GM18951 (cell line): ENCODE results near the gene CD151.

Experiments used
- POLR2A ChIP-seq: IDR thresholded peaks from 4 replicates; pipeline ENCODE4 v1.6.1; 2011; ENCODE audit warnings: mild to moderate bottlenecking; ENCODE audit not compliant: insufficient read length, insufficient read depth; ENCODE audit errors: extremely low read depth
- in situ Hi-C: fragments of 300-500 bp; cut with MboI; formaldehyde crosslinking; loops from one replicate; pipeline ENCODE4 v1.12.0; 2022; ENCODE audit warnings: low sequenced_read_pairs, mixed read lengths, inconsistent platforms; ENCODE audit not compliant: unreplicated experiment

CD151 gene

GRCh38 chr11:793556-793955 lies 39.2 kb upstream of the CD151 start:
- no peak for TF ChIP-seq POLR2A

DNA sequence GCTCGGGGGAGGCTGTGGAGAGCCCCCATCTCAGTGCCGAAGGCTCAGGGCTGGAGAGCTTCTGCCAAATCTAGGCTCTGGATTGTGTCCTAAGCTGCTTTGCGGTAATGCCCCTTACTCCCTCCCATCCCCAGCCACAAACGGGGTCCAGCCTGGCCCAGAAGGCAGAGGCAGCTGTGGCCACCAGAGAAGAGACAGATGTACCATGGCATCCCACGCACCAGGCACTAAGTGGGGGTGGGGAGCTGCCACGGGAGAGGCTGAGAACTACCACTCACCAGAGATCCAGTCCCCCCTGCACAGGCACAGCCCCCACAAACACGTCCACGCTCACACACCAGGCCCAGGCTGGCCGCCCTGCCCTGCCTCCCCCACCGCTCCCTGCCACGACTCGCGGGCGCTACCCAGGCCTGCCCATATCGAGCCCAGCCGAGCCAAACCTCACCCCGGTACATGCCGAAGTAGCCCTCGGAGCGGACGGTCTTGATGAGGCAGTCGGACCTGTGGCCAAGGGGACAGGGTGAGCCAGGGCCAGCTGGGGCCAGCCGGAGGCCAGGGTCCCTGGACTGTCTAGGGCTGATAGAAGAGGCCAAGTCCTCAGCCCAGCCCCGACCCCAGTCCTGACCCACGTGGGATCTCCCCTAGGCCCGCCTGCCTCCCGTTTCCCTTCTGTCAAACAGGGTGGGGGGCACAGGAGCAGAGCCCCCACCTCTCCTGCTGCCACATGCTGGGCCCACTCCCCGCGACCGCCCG lies 38.6 kb upstream of the CD151 start:
- no peak for TF ChIP-seq POLR2A
- in situ Hi-C loops, result no loop called here

More at GRCh38 chr11:793556-793955, 39.2 kb upstream of the CD151 start:
- in situ Hi-C loops, result no loop called here

DNA sequence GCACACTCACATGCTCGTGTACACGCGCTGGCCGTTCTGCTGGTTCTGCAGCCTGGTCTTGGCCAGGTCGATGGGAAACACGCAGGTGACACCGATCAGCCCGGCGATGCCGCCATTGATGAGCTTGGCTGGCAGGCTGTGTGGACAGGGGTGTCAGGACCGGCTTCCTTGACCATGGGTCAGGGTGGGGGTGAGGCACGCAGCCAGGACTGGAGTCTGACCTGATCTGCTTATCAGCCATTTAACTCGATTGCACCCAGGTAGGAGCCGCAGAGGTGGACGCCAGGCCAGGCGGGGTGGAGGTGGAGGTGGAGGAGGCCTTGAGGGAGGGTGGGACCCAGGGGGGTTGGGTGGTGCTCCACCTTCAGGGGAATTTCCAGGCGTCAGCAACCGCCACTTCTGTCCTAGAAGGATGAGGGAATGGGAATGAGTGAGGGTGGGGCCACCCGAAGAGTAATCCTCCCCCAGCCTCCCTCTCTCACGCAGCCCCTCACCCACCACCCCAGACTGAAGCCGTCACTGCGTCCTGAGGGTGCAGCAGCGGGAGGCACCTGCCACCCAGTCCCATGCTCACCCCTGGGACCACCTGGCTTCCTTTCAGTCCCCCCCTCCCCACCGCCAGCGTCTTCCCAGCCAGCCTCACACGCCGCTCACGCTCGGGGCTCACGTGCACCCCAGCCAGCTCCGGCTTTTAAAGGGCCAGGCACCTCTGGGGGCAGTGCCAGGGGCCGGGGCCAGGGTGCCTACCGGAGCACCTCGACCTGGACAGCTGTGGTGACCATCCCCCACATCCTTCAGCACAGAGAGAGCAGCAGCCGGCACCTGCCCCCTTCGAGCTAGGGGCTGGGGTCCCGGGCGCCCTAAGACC lies 37.8 kb upstream of the CD151 start:
- in situ Hi-C loops, result no loop called here
- no peak for TF ChIP-seq POLR2A

DNA sequence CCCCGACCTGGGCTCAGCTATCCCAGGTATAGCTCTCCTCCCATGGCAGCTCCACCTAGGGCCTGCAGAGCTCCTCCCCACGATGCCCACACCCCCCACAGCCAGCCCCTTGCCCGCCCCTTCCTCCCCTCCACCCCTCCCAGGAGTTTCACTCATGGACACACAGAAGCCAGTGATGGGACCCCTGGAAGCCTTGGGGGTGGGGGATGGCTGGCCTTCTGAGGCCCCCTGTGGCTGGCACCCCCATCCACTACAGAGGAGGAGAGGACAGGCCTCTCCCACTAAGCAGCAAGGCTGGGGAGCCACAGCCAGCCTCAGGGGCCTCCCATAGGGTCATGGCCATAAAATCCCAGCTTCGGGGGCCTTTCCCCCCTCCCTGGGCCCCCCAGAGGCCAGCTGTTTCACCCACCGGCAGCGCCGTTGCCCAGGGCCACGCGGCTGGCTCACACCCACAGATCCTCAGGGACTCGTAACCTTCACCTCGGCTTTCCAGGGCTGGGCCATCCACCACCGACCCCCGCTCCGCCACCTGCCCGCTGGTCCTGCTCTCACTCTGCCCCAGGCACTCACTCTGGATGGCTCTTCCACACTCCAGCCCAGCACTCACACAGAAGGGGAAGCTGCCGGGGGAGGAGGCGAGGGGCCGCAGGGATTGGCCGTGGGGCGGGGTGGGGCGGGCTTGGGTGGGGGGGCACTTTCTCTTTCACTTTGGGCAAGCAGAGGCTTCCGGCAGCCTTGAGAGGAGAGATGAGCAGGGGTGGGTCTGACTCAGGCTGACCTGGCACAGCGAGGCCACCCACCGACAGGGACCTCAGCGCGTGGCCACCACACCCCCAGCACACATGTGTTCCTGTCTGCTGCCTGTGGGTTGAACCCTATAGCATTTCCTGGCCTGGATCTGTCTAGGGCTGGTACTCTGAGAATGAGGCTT lies 36.9 kb upstream of the CD151 start:
- in situ Hi-C loops, result no loop called here
- peak; percentile 68 for TF ChIP-seq POLR2A

DNA sequence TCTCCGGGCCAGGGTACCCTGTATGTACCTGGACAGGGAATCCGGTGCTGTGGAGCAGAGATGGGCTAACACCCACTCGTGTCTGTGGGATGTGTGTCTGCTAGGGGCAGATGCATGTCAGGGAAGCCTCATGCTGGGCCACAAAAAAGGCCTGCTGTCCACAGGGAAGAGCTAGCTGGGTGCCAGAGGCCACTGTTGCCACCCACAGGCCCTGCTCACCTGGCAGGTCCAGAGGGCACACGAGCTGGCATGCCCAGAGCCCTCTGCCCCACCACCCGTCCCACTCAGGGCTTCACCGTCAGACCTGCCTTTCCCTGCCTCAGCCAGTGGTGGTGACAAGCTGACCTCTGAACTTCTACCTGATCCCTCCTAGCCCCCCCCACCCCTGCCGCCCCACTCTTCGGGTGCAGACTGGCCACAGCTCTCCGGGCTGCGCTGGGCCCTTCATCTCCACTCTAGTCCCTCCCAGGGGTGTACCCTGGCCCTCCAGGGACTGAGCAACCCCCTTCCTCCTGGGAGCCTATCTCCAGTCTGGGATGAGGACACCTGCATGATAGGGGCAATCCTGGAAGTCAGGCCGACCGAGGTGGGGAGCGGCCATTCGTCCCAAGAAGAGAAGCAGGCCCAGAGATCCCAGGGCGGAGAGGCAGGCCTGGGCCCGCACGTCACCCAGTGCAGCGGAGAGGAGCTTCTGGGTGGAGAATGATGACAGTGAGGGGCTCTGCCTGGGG lies 36.0 kb upstream of the CD151 start:
- in situ Hi-C loops, result no loop called here
- TF ChIP-seq POLR2A, result no peak

GRCh38 chr11:797296-798092 lies 35.3 kb upstream of the CD151 start:
- in situ Hi-C loops, result no loop called here
- TF ChIP-seq POLR2A, result no peak

DNA sequence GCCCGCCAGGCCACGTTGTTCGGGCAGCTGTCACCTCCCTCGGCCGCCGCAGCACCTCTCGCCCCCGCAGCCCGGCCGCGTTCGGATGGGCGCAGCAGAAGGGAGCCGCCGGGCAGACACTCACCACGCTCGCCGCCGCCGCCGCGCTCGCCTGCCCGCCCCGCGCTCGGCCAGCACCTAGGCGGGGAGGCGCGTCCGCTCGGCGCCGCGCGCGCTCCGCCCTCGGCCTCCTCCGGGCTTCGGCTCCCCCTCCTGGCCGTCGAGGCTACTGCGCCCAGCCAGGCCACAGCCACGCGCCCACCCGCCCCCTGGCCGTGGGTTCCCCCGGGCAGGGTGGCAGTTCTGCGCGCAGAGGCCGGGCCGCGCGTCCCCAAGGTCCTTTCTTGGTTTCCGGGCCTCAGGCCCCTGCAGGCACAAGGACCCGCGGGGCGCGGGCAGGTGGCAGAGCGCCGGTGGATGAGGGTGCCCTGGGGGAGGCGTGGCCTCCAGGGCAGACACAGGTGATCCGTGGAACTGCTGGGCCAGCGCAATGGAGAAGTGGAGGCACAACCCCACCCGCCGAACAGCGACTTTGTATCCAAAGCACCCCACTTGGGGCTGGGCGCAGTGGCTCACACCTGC lies 34.5 kb upstream of the CD151 start, which contains the start of gene SLC25A22:
Gene SLC25A22 (minus strand): TSS at position 189 of the 621 bp plus-strand sequence. CDS start 3,275 bp downstream, outside the sequence.
- in situ Hi-C loops, result no loop called here
- peak; percentile 77 for TF ChIP-seq POLR2A

DNA sequence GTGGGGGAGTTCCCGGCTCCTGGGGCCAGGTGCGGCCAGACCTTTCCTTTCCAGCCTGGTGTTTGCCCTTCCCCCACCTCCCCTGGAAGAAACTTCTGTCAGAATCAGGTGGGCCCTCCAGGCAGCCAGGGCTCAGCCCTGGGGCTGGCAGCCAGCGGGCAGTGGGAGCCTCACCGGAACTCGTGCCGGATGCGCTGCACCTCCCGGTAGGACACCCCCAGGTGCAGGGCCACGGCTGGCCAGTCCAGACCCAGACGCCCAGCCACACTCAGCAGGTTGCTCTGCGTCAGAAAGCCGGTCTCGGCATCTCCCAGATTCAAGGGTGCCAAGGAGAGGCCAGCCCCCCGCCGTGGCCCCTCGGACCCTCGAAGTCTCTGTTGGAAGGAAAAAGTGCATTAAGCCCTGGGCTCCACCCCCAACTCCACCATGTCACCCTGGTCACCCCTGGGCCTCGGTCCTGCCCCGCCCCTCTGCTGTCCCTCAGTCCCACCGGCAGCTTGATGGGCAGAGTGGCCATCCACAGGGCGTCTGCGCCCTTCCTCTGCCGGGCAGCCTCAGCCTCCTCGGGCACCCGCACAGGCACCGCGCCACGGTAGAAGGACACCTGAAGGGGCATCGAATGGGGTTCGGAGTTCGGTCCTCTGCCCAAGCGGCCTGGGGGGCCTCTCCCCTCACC lies 33.0 kb upstream of the CD151 start:
- in situ Hi-C loops, result no loop called here

GRCh38 chr11:800473-800872 lies 32.3 kb upstream of the CD151 start:
- TF ChIP-seq POLR2A, result no peak
- in situ Hi-C loops, result no loop called here

More for the DNA sequence above, 33.0 kb upstream of the CD151 start:
- TF ChIP-seq POLR2A, result no peak

DNA sequence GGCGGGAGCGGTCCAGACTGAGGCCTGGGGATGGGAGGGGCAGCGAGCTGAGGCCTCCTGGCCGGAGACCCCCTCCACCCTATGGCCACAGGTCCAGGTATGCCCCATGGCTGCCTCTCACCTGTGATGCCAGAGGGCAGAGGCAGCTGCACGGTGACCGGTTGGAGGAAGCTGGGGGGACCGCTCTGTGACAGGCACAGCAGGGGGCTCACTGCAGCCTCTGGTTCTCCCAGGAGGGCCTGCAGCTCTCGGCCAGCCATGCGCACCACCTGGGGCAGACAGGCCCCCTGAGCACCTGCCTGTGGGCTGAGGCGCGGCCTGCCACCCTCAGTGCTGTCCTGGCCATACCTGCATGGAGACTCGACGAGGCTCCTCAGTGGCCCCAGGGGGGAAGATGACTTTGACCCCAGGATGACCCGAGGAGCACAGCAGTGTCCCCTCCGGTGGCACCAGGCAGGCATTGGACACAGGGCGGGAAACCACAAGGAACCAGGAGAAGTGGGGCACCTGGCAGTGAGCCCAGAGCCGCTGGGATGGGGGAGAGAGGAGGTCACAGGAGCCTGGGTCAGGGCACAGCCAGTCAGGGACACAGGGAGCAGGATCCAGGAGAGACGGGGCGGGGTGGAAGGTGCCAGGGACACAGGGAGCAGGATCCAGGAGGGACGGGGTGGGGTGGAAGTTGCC lies 31.5 kb upstream of the CD151 start:
- in situ Hi-C loops, result no loop called here
- TF ChIP-seq POLR2A, result no peak
